Activated CD4-positive, alpha-beta T cell treated with anti-CD3 and anti-CD28 coated beads for 24 hours (primary cell): ENCODE data around the gene SLC16A7.

Experiments
- DNase-seq, 2 donors: peaks; one replicate each; pipeline ENCODE4 v3.0.0-alpha.2; 2020; ENCODE audit warnings: low read depth in 2 of 2

SLC16A7 gene

DNA sequence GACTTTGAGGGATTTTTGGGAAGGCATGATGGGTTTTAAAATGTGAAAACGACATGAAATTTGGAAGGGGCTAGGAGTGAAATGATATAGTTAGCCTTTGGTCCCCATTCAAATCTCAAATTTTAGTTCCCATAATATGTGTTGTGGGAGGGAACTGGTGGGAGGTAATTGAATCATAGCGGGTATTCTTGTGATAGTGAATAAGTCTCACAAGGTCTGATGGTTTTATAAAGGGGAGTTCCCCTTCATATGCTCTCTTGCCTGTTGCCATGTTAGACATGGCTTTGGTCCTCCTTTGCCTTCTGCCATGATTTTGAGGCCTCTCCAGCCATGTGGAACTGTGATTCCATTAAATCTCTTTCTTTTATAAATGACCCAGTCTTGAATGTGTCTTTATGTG is 72.8 kb downstream of the SLC16A7 start:
- DNase-seq = no peak

DNA sequence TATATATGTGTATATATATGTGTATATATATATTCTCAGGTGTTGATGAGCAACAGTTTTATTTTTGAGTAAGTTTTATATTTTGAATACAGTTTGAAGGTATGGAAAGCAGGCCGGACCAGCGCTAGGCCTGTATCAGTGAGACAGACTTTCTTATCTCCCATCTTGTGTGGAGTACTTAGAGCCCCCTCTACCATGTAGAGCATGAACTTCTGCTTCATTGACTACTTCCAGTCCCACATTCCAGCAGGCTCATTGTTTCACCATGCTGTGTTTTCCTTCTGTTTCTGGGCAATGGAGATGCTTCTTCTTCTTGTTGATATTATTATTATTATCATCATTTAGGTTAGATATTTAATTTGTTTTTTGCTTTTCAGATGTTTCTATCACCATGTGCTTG is 76.4 kb downstream of the SLC16A7 start:
- no peak for DNase-seq

DNA sequence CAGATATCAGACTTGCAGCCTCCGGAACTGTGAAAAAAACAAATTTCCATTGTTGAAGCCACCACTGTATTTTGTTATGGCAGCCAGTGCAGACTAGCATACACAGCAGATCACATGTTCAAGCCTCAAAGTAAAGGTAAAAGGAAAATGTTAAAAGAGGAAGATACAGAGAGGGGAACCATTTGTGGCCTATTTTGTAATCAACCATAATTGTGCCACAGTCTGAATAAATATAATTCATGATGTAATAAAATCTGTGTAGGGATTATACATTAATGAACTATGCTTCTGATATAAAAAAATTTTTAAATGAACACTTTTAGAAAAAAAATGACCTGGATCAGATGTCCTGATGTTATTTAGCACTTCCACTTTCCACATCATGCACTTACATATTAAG is 79.6 kb downstream of the SLC16A7 start:
- DNase-seq = no peak

DNA sequence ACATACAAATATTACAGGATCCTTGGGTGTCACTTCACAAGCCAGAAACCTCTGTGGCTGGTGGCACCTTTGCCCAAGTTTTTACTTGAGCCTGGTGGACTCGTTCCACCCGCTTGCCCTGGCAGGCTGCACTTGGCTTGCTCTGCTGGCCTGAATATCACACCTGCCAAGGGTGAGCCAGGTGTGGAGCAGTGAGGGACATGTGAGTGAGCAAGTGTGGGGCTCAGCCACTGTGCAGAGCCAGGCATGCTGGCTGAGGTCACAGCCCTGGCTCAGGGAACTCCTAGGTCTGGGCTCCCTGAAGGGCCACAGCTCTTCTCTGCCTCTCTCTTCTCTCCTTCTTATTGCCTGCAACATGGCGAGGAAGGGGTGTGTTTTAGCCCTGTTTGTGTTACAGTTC is 82.0 kb downstream of the SLC16A7 start:
- no peak for DNase-seq

DNA sequence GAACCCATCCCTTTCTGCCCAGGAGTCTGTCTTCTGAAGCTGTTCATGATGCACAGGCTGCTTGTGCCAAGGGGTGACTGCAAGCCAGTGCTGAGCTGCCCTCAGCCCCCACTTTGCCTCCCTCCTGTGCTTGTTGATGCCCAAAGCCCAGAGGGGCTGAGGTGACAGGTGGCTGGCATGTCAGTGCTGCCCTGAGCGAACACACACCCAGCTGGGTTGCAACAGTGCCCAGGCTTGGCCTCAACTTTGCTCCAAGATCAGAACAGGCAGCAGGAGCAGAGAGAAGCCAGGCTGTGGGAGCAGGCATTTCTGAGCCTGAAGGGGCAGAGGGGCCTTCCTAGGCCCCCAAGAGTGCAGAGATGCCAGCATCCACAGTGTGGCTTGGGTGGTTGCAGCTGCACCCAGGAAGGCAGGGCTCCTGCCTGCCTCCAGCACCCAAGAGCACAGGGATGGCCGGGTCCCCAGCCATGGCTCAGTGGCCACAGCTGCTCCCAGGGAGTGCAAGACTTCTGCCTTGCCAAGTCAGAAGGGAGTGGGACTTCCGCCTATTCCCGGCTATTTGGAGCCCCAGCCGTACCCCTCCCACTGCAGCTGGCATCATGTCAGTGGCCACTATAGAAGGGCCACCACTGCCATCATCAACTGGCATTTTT is 83.1 kb downstream of the SLC16A7 start:
- no peak for DNase-seq

DNA sequence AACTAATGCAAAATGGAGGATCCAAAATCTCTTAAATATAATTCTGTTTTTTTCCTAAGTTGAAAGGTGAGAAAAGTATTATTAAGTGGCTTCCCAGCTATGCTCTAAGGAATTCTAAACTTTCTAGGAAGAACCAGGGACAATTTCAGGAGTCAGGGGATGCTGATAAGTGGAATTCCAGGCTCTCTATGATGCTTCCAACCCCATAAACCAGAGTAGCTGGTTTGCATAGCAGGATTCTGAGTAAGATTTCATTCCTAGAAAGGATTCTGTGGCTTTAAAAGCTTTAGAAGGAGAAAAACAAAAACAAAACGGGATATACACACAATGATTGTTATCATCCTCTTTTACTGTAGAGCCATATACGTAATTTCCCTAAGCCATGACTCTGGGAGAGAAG is 93.9 kb downstream of the SLC16A7 start:
- DNase-seq = no peak

DNA sequence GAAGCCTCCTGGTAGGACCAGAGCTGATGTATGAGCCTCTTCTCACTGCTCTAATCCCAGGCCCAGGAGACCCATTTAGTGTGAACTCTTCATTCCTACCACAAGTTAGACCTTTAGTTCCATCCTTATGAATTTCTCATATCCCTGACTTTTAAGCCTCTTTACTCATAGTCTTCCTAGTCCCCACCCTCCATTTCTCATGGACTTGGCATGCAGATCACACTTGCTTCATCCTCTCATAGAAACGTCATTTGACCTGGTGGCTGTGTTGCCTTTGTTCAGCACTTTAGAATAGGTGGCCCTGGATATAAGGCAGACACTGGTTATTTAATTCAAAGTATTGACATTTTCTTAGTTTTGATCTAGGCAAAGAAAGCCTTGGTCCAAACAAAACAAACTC is 99.5 kb downstream of the SLC16A7 start:
- no peak for DNase-seq

DNA sequence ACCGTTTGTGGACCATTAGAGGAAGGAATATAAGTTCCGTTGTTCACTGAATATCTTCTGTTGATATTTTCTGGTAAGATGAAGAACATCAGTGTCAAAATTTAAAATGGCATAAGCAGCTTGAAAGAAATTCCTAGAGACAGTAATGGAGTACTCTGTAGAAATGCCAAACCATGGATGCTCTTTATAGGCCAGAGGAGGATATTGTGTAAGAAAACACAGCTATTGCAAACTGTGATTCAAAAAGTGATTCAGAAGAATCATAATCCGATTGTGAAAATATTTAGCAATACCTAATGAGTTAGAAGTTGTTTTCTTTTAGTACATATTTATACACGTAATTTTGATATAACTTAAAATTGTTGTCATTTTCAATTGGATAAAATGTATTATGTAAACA is 102.8 kb downstream of the SLC16A7 start:
- no peak for DNase-seq

DNA sequence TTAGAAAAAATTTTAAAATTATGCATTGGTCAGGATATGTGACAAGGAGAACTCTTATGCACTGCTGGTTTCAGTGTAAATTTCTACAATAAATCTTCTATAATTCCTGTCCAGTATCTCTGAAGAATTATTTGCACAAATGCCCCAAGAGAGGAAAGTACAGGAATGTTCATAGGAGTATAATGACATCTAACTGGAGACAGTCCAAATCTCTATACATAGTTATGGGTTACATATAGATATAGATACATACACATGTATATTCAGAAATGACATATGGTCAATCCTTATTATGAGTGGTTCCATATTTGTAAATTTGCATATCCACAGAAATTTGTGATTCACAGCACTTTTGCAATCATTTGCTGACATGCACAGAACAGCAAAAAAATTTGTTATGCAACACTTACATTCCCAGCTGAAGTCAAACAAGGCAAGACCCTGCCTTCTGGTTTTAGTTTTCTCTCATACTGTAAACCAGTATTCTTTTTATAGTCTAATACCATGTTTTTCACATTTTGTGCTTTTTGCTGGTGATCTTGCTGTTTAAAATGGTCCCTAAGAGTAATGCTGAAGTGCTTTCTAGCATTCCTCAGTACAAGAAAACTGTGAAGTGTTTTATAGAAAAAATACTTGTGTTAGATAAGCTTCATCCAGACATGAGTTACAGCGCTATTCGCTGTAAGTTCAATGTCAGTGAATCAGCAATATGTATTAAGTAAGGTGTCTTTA is 103.8 kb downstream of the SLC16A7 start:
- no peak for DNase-seq

DNA sequence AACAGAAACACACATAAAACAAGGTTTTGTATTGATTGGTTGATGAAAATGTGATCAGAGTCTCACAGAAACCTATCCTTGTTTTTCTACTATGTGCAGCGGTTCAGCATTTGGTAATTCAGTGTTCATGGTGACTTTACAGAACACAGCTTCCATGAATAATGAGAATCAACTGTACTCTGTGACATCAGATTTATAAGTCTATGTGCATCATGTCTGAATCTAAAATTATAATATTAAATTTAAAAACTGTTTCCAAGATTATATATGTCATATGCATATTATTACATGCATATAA is 104.3 kb downstream of the SLC16A7 start:
- no peak for DNase-seq

DNA sequence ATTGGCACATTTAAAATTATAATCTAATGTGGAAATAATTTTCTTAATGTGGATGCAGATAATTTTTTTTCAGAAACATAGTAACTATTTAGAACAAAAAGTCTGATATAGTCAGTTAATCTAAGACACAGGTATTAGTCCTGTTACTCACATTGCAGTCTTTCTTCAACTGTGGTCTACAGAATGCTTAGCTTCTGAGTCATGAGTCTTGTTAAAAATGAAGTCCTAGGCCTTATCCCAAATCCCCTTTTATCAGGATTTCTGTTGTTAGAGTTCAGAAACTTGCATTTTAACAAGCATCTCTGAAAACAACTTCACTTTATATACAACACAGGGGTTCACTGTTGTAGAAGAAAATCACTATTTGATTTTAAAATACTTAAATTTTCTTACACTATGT is 112.2 kb downstream of the SLC16A7 start:
- no peak for DNase-seq

DNA sequence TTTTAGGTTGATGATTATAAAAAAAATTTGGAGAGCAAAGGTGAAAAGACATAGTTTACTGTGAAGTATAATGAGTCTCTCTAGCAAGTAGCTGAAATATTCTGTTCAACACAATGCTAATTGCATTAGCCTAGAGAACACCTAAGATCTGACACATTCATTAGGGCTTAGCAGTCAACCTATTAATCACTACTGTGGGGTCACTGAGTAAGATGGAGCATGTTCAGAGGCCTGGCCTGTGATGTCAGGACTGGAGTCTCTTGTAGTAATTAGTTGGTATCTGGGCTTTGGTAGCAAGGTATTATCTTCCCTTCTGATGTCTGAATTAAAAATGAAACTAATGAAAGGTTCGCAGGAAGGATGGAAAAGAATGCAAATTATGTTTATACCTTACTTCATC is 112.7 kb downstream of the SLC16A7 start:
- DNase-seq = no peak

DNA sequence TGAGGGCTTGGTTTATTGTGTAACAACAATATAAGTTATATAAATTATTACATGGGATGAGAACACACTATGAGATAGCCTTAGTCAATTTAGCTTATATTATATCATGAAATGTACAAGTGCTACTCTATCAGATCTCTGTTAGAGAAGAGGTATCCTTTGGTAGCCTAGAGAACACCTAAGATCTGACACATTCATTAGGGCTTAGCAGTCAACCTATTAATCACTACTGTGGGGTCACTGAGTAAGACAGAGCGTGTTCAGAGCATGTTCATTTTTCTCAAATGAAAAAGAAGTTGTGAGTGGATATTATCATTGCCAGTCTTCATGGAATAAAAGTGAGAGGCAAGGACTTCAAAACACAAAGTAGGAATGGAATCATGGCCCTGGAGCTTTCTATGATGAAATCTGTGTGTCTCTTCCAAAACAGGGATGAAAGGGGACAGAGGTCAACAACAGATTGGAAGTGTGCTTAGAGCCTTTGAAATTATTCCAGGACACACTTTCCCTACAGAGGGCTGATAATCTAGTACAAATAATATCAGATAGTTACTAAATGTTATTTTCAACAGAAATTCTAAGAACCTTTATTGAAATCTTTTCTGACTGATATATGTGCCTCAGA is 114.3 kb downstream of the SLC16A7 start:
- no peak for DNase-seq

DNA sequence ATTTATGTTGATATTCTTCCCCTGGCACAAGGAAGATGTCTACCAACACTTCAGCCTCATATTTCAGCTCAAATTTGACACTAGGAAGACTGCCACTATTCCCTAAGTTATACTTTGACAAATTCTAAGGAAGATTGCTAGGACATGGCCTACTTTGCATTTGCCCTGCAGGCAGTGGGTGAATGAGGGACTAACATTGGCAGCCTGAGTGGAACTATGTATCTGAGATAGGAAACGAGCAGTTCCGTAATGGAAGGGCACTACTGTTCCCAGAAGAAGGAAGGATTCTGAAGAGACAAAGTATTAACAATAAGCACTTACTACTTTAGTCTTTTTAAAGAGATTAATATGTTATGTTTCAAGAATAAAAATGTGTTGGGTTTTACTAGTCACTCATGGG is 115.1 kb downstream of the SLC16A7 start:
- no peak for DNase-seq

DNA sequence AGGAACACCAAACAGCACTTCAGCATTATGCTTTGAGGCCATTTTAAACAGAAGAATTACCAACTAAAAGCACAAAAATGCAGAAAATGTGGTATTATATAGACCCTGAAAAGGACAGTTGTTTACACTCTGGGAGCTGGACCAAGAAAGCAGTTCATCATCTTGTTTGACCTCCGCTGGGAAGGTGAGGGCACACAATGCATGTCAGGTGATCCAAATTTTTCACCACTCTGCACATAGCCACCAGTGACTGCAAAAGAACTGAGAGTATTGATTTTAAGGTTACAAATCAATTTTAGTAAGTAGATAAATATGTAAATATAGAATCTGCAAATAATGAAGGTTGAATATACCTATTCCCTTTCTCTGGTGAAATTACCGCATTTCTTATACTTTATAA is 119.6 kb downstream of the SLC16A7 start:
- no peak for DNase-seq

DNA sequence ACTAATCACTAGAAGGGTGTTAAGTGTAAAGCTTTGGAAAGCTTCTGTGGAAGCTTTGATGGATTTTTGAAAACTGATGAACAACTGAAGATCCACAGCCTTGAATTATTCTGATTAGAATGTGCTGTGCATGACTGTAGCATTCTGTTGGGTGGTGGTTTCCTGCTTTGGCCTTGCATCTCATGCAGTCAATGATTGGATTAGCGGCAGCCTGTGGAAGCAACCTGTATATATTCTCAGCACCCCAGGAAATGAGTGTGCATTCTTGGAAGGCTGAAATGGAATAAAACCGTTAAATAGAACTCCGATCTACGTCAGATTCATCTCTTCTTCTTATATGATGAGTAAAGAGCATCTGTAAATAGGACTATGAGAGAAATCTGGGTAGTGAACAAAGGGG is 120.2 kb downstream of the SLC16A7 start:
- DNase-seq = no peak

DNA sequence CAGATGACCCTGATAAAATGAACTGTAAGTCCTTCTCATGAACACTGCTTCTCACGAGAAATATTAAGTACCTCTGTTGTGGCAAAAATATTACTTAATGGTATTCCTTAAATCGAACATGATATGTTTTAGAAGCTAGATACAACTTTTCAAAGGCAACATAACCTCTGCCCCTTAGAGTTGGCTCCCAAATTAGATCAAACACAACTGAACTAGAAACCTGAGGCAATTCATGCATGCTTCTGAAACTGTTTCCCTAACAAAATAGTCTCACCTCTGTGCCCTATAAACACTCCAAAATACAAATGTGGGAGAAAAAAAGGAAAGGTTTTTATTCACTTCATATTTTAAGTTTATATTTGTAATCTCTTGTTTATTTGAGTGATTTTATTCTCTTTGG is 121.6 kb downstream of the SLC16A7 start:
- DNase-seq = no peak

DNA sequence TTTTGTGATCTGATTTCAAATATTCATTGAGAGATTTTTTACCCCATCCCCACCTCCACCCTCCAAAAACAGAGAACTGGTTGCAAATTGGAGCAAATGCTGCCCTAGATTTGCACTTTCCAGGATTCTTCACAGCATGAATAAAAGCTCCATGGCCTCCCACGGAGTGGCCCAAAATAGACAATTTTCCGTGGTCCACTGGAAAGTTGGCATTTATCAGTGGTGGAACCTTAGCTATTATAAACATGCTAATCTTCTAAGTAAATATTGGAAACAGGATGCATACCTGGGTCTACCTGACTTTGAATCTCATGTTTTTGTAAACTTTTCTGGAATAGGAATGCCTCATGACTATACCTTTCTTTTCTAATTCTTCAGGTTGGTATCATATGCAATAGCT is 123.9 kb downstream of the SLC16A7 start:
- DNase-seq = no peak

DNA sequence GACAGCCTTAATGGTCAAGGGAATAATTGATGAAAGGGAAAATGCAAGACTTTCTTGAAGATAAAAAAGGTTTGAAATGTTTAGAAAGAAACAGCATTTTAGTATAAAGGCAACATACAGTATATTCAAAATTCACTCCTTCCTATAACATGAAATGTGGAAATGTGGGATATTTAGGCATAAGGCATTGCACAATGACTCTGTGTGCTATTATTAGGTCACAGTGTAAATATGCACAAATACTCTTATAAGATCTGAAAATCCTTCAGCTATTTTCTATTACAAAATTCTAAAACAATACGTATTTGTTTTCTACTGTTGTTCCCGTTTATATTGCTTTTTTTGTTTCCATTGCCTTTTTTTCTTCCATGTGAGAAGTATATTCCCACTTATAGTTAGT is 127.7 kb downstream of the SLC16A7 start:
- no peak for DNase-seq

DNA sequence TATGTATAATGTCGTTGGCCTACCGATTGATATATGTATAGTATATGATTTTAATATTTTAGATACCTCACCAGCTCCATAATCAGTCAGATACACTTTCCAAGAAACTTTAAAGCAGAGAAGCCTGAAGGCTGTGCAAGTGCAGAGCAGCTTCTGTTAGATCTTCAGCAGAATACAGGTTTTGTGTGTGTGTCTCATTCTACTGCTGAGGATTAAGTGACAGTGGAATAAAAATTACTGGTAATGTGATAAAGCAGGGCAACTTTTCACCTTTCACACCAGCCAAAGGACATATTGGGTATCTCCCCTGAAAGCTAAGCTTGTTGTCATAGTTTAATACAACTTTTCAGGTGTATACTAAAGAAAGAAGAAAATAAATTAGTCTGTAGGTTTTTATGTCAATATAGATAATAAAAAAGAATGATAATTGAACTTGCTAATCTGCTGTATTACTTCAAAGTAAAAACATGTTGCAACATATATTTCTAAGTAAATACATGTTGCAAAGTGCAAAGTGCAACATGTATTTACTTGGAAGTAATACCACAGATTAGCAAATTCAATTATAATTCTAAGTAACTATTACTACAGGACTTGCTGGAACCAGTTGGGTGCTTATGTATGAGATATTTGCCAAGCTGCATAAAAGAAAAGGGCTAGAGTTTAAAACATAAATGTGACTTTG is 128.3 kb downstream of the SLC16A7 start:
- no peak for DNase-seq

DNA sequence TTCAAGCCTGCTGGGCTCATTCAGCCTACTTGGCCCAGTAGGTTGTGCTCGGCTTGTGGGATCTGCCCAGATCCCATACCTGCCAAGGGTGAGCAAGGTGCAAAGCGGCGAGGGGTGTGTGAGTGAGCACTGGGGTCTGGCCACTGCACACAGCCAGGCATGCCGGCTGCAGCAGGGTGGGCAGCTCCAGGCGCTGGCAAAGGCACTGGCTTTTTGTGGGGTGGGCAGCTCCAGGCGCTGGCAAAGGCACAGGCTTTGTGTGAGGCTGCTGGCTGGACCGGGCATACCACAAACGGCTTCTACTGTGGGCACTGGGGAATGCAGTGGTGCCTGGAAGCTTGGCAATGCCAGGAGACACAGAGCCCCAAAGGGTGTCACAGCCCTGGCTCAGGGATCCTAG is 137.4 kb downstream of the SLC16A7 start:
- DNase-seq = no peak

DNA sequence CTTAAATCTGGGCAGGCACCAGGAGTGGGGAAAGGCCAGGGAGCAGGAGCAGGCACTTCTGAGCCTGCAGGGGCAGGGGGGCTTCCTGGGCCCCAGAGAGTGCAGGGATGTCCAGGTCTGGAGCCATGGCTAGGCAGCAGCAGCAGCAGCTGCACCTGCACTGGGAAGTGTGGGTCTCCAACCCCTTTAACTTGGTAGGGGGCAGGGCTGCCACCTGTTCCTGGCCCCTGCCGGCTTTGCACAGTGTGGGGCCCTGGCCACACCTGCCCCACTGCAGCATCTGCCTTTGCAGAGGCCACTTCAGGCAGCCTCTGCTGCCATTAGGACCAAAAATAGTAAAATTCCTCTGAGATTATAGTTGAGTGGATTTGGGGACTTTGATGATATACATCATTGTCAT is 138.5 kb downstream of the SLC16A7 start:
- no peak for DNase-seq

DNA sequence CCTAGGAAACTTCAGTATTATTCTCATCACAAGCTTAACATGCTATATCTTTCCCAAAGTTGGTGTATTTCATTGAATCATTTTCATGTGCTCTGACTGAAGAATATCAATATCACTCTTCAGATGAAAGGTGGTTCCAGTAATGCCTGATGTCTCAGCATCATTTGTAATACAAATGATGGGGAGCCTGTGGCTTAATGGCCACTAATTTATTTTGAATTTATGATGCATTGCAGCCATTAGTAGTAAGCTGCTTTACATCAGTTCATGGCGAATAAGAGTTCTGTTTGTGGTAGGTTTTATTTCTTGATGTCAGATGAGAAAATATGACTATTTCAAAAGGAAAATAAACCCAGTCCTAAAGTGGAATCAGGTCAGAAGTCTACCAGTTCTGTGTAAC is 139.4 kb downstream of the SLC16A7 start:
- DNase-seq = no peak
